GM13977 (cell line): ENCODE results near the gene FBXO40.

ENCODE experiments used
- DNase-seq: peaks from one replicate; pipeline ENCODE4 v3.0.0; 2012; ENCODE audit warnings: low spot score
- CTCF ChIP-seq: IDR thresholded peaks from 2 replicates; pipeline ENCODE4 v1.5.1; 2012; ENCODE audit warnings: mild to moderate bottlenecking, control low read depth; ENCODE audit not compliant: insufficient read depth; ENCODE audit errors: extremely low read depth, missing control alignments
- in situ Hi-C: fragments of 300-500 bp; cut with MboI; formaldehyde crosslinking; loops from one replicate; pipeline ENCODE4 v1.12.0; 2022; ENCODE audit warnings: low sequenced_read_pairs, low pct_unique_long_range_greater_than_20kb, mixed read lengths, inconsistent platforms; ENCODE audit not compliant: unreplicated experiment

FBXO40 gene

GRCh38 chr3:121629601-121630000 lies 36.4 kb downstream of the FBXO40 start:
- in situ Hi-C loops = no loop called here
- no peak for TF ChIP-seq CTCF
- no peak for DNase-seq

DNA sequence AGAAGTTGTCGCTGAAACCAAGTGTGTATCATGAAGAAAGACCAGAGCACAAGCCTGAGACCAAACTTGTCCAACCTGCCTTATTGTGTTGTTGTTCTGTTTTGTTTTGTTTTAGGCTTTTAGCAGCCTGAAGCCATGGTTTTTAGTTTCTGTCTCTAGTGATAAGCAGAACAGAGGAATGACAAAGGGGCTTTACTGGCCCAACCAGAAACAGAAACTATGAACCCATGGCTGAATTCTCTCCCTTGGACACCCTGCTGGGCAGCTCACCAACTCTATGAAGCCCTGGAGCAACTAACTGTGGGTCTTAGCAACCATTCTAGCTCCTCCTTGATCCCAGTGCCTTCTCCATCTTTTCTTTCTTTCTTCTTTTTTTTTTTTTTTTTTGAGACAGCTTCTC lies 37.2 kb downstream of the FBXO40 start:
- in situ Hi-C loops = no loop called here
- TF ChIP-seq CTCF = no peak
- no peak for DNase-seq

- no peak for TF ChIP-seq CTCF
- DNase-seq = no peak
- in situ Hi-C loops = no loop called here
Measured at GRCh38 chr3:121637922-121638321, 44.7 kb downstream of the FBXO40 start.

- in situ Hi-C loops = no loop called here
- TF ChIP-seq CTCF = no peak
- no peak for DNase-seq
Measured at GRCh38 chr3:121641127-121641526, 47.9 kb downstream of the FBXO40 start.

DNA sequence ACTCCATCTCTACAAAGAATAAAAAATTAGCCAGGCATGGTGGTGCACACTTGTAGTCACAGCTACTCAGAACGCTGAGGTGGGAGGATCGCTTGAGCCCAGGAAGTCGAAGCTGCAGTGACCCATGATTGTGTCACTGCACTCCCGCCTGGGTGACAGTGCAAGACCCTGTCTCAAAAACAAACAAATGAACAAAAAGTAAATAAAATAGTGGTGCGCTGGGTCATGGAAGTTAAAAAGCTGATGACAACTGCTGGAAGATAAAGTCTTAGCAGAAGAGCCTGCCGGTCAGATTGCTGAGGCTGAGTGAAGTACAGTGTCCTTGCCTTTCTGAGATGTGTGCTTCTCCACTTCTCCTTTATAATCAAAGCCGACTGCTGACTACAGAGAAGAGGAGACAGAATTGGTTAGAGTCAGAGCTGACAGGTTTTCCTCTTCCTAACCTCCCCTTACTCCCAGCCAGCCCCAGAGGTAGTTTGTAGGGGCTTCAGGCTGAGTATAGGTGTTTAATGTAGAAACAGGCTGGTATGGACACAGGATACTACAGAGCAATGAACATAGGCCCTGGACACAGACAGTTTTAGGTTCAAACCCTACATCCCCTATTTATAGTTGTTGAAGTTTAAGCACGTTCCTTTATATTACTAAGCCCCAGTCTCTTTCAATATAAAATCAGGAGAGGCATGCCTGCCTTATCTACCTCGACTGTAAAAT lies 49.6 kb downstream of the FBXO40 start:
- in situ Hi-C loops = no loop called here
- TF ChIP-seq CTCF = no peak
- DNase-seq = no peak

DNA sequence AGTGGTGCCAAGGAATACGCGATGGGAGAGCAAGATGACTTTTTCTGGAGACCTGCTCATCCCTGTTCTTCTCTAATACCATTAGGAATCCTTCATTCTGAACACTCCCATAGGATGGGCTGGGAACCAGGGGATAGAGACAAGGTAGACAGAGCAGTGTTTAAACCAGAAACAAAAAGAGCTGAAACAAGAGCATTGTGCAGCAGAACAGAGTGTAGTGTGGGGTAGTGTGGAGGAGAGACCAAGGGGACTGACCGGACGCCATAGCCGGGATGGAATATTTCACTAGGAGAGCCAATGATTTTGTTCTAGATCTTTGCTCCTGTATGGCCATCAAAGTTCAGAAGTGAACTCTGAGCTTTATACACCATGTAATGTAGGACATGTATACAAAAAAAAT lies 51.9 kb downstream of the FBXO40 start:
- DNase-seq = no peak
- in situ Hi-C loops = no loop called here
- TF ChIP-seq CTCF = no peak
